Right lobe of liver (tissue), 6 donors: Measurements from ENCODE around the gene NEB. TPM values are rescaled to one million over a fixed set of nuclear protein-coding genes. Genes with fewer than 3 reads are reported as not detected.

ENCODE experiments used
- ATAC-seq, 4 donors: fragments of 200-7000 bp; cut with Tn5 transposase; one replicate each; pipeline ENCODE4 v1.9.1; 2020; ENCODE audit warnings: mild to moderate bottlenecking in 4 of 4, moderate library complexity in 4 of 4
- DNase-seq, 3 donors: peaks; one replicate each; pipeline ENCODE4 v3.0.0-alpha.2; 2020
- H3K27ac ChIP-seq, 3 donors: fragments of 200-600 bp; one replicate each; pipeline ENCODE4 v1.8.0; 2022
- H3K27me3 ChIP-seq, 2 donors: fragments of 200-600 bp; one replicate each; pipeline ENCODE4 v1.8.0; 2022
- H3K36me3 ChIP-seq, 4 donors: fragments of 200-600 bp; sonication (generic) in 1 of 4; one replicate each; pipeline versions ENCODE4 v1.5.1 to v1.8.0; 2017 to 2022; ENCODE audit warnings: control low read depth in 1 of 4
- H3K4me1 ChIP-seq, 4 donors: fragments of 200-600 bp; sonication (generic) in 1 of 4; one replicate each; pipeline versions ENCODE4 v1.5.1 to v1.8.0; 2017 to 2022; ENCODE audit warnings: control low read depth in 1 of 4
- H3K4me3 ChIP-seq, 3 donors: fragments of 200-600 bp; one replicate each; pipeline ENCODE4 v1.8.0; 2022
- H3K9me3 ChIP-seq, 4 donors: fragments of 200-600 bp; sonication (generic) in 1 of 4; one replicate each; pipeline versions ENCODE4 v1.5.1 to v1.8.0; 2017 to 2022; ENCODE audit warnings: control low read depth in 1 of 4
- CTCF ChIP-seq, 4 donors: fragments of 200-600 bp in 3 of 4; fragments of 450-650 bp in 1 of 4; IDR thresholded peaks; one replicate each; pipeline versions ENCODE4 v1.5.1 to v1.8.0; 2016 to 2022; ENCODE audit warnings: antibody characterized with exemption in 4 of 4, mild to moderate bottlenecking in 2 of 4
- POLR2A ChIP-seq: fragments of 450-650 bp; IDR thresholded peaks from one replicate; pipeline ENCODE4 v1.6.1; 2017; ENCODE audit warnings: antibody characterized with exemption, mild to moderate bottlenecking
- WGBS: methylation state at CpG from one replicate; pipeline ENCODE4 v1.1.6; 2018; ENCODE audit warnings: low coverage, low lambda C conversion rate; ENCODE audit not compliant: insufficient coverage; ENCODE audit errors: missing lambda C conversion rate; 5-methylcytosine and 5-hydroxymethylcytosine counted together
- intact Hi-C, 2 donors: fragments of 100-400 bp; cut with DNase I; formaldehyde crosslinking; loops; one replicate each; pipeline versions ENCODE4 v1.11.2 to v1.14.1; 2022
- total RNA-seq, 6 experiments: library from RNA; depleted of rRNA in 2 of 6; stranded (reverse); fragments of >200 nt in 2 of 6; fragmentation: NEBNext Ultra II Directional in 3 of 6; extraction: Animal tissue kit (Norgen Biotek cat#: 25700) in 3 of 6; gene quantifications; one replicate each; pipeline versions ENCODE4 v1.1.0 to v1.2.4, GENCODE V29; 2016 to 2023
- donor health status: DM: no; HTN: yes; CAD: no.
- donor health status: DM: no; HTN: no; CAD: no.
- donor health status: DM: no; HTN: no; CAD: no.
- donor health status: DM: no; HTN: yes; CAD: no.
- donor health status: DM: no; HTN: yes; CAD: no.

The NEB gene
- total RNA-seq, 6 experiments from 2014 or later: 1.3 to 23.1 (median 9.2) TPM

GRCh38 chr2:151614606-151615306, 119.5 kb downstream of the NEB start:
- DNase-seq (no peak), ATAC-seq (peak in 1 of 4 donors; percentile 71)
- TF ChIP-seq POLR2A: no peak
- peak in 1 of 4 donors; percentile 9 for TF ChIP-seq CTCF (IDR thresholded peaks at IDR 0.05)
- Histone ChIP-seq H3K27me3 (no peaks in the 10 kb centered on the region), H3K4me3 (no peak overlapping the region), H3K36me3 (no peaks in the 10 kb centered on the region), H3K27ac (no peak overlapping the region), H3K4me1 (peaks cover 0 to 3% (median 1%) of the 10 kb centered on the region in 4 donors), H3K9me3 (no peaks in the 10 kb centered on the region)
- WGBS: 84% methylated on average over 3 of the region's 3 CpGs
- intact Hi-C loops: no loop called here

- 97% methylated on average over 5 of the region's 5 CpGs for WGBS
- intact Hi-C loops: no loop called here
Measured at GRCh38 chr2:151614159-151614558, 120.1 kb downstream of the NEB start.

GRCh38 chr2:151611351-151611750, 122.9 kb downstream of the NEB start:
- no peak for ATAC-seq
- Histone ChIP-seq H3K36me3 (no peaks in the 10 kb centered on the region), H3K4me1 (peaks cover 0 to 9% (median 3%) of the 10 kb centered on the region in 4 donors), H3K27ac (no peak overlapping the region), H3K27me3 (no peaks in the 10 kb centered on the region), H3K4me3 (no peak overlapping the region), H3K9me3 (no peaks in the 10 kb centered on the region)
- intact Hi-C loops: no loop called here
- TF ChIP-seq POLR2A (no peak), CTCF (IDR thresholded peaks at IDR 0.05) (no peak)
- DNase-seq: no peak
- 27% methylated on average over 1 of the region's 1 CpG for WGBS

More at GRCh38 chr2:151614159-151614558, 120.1 kb downstream of the NEB start:
- TF ChIP-seq CTCF (IDR thresholded peaks at IDR 0.05) (no peak), POLR2A (no peak)
- H3K9me3 ChIP-seq: no peaks in the 10 kb centered on the region
- no peaks in the 10 kb centered on the region for H3K27me3 ChIP-seq
- H3K27ac ChIP-seq: no peak overlapping the region
- ATAC-seq (no peak), DNase-seq (no peak)
- H3K36me3 ChIP-seq: no peaks in the 10 kb centered on the region
- peaks cover 0 to 9% (median 3%) of the 10 kb centered on the region in 4 donors for H3K4me1 ChIP-seq
- H3K4me3 ChIP-seq: no peak overlapping the region

- H3K27ac ChIP-seq: no peak overlapping the region
- ATAC-seq: no peak
- no peaks in the 10 kb centered on the region for H3K36me3 ChIP-seq
- no peaks in the 10 kb centered on the region for H3K27me3 ChIP-seq
- no peaks in the 10 kb centered on the region for H3K9me3 ChIP-seq
- 85% methylated on average over 4 of the region's 4 CpGs for WGBS
- intact Hi-C loops: no loop called here
- peaks cover 0 to 9% (median 3%) of the 10 kb centered on the region in 4 donors for H3K4me1 ChIP-seq
- TF ChIP-seq CTCF (IDR thresholded peaks at IDR 0.05) (no peak), POLR2A (no peak)
- H3K4me3 ChIP-seq: no peak overlapping the region
- DNase-seq: no peak
Measured at GRCh38 chr2:151610310-151610709, 124.0 kb downstream of the NEB start.
